ENCODE data around the gene SFXN5.
A peak's percentile ranks its signal among the peaks of the same experiment; 100 is the strongest.

- TF ChIP-seq CTCF (conservative IDR thresholded peaks at IDR 0.05 in 1 of 2, IDR thresholded peaks at IDR 0.05 in 1 of 2; ENCODE audit: low read depth in 1 of 2, low read length in 2 of 2) (no peak), EZH2 (IDR thresholded peaks at IDR 0.05; ENCODE audit: low read length, missing control alignments) (peak; percentile 94)
Observed at GRCh38 chr2:72915320-72915906, 156.1 kb downstream of the SFXN5 start.

Data from fibroblast of lung (primary cell).